PC-9 (cell line): ENCODE data around the gene NDUFS2. TPM values are rescaled to one million over a fixed set of nuclear protein-coding genes. Genes with fewer than 3 reads are reported as not detected.

Source experiments
- BruUV-seq: library from RNA; stranded (reverse); fragments of 400-500 nt; replicated peaks from 2 replicates; lab custom pipeline; 2021; lab: Mats Ljungman, UMichigan
- CTCF ChIA-PET: fragments of 300-600 bp; sonication (Branson Sonifier 250); formaldehyde crosslinking; loops from one replicate; lab custom pipeline; 2022; ENCODE audit warnings: antibody characterized with exemption; lab: Charles Lee
- POLR2A ChIA-PET: fragments of 300-600 bp; sonication (Branson Sonifier 250); formaldehyde crosslinking; loops from one replicate; lab custom pipeline; 2022; ENCODE audit warnings: antibody characterized with exemption; ENCODE audit not compliant: unreplicated experiment; lab: Charles Lee
- DNase-seq, 2 experiments: peaks; one replicate each; pipeline versions ENCODE4 v3.0.0 to v3.0.0-alpha.2; 2015 to 2022; ENCODE audit warnings: mixed read lengths in 1 of 2
- H2AFZ ChIP-seq: fragments of 200-600 bp; sonication (generic); 2 replicates; pipeline ENCODE4 v1.8.1; 2017; ENCODE audit warnings: antibody characterized with exemption
- H3F3A ChIP-seq: fragments of 200-600 bp; sonication (generic); 2 replicates; pipeline ENCODE4 v1.8.1; 2017; ENCODE audit warnings: antibody characterized with exemption, mild to moderate bottlenecking, low read depth; ENCODE audit not compliant: insufficient read depth
- H3K27ac ChIP-seq: fragments of 200-600 bp; sonication (generic); 2 replicates; pipeline ENCODE4 v1.6.1; 2016; ENCODE audit warnings: mixed run types
- H3K27me3 ChIP-seq: fragments of 200-600 bp; sonication (generic); 2 replicates; pipeline ENCODE4 v1.6.1; 2016; ENCODE audit warnings: low read depth, mixed run types; ENCODE audit not compliant: insufficient read depth
- H3K36me3 ChIP-seq: fragments of 200-600 bp; sonication (generic); 2 replicates; pipeline ENCODE4 v1.6.1; 2016; ENCODE audit warnings: low read depth, mixed run types
- H3K4me1 ChIP-seq: fragments of 200-600 bp; sonication (generic); replicated peaks from 2 replicates; pipeline ENCODE4 v1.6.1; 2016; ENCODE audit warnings: mixed run types; ENCODE audit not compliant: insufficient read depth
- H3K4me2 ChIP-seq: fragments of 200-600 bp; sonication (generic); 2 replicates; pipeline ENCODE4 v1.6.1; 2017; ENCODE audit warnings: mixed run types
- H3K4me3 ChIP-seq: fragments of 200-600 bp; sonication (generic); 2 replicates; pipeline ENCODE4 v1.6.1; 2016; ENCODE audit warnings: mixed run types
- H3K79me2 ChIP-seq: fragments of 200-600 bp; sonication (generic); 2 replicates; pipeline ENCODE4 v1.6.1; 2017; ENCODE audit warnings: low read depth, mixed run types
- H3K9me2 ChIP-seq: fragments of 200-600 bp; sonication (generic); 2 replicates; pipeline ENCODE4 v1.8.1; 2017; ENCODE audit warnings: mild to moderate bottlenecking; ENCODE audit not compliant: insufficient read depth
- H3K9me3 ChIP-seq: fragments of 200-600 bp; sonication (generic); 2 replicates; pipeline ENCODE4 v1.8.1; 2016; ENCODE audit warnings: low read depth; ENCODE audit not compliant: insufficient read depth
- H4K20me1 ChIP-seq: fragments of 200-600 bp; sonication (generic); 2 replicates; pipeline ENCODE4 v1.8.1; 2017; ENCODE audit not compliant: insufficient read depth
- EZH2 ChIP-seq: fragments of 200-600 bp; sonication (generic); IDR thresholded peaks from 2 replicates; pipeline ENCODE4 v1.8.0; 2017; ENCODE audit warnings: antibody characterized with exemption, low read depth
- intact Hi-C: fragments of 100-400 bp; cut with micrococcal nuclease; formaldehyde crosslinking; loops from one replicate; pipeline ENCODE4 v1.10.0; 2022; ENCODE audit not compliant: unreplicated experiment
- total RNA-seq: library from RNA; stranded (reverse); gene quantifications from 2 replicates; pipeline ENCODE4 v1.2.3, GENCODE V29; 2021
- TF ChIP-seq, protein P1 (sequence below): fragments of 200-600 bp; sonication (generic); conservative IDR thresholded peaks from 2 replicates; pipeline ENCODE4 v1.6.1; 2017; ENCODE audit warnings: mixed run types, antibody characterized with exemption, mild to moderate bottlenecking, moderate library complexity

The NDUFS2 gene
- total RNA-seq, 1 experiment from 2014 or later: 99.5 TPM

DNA sequence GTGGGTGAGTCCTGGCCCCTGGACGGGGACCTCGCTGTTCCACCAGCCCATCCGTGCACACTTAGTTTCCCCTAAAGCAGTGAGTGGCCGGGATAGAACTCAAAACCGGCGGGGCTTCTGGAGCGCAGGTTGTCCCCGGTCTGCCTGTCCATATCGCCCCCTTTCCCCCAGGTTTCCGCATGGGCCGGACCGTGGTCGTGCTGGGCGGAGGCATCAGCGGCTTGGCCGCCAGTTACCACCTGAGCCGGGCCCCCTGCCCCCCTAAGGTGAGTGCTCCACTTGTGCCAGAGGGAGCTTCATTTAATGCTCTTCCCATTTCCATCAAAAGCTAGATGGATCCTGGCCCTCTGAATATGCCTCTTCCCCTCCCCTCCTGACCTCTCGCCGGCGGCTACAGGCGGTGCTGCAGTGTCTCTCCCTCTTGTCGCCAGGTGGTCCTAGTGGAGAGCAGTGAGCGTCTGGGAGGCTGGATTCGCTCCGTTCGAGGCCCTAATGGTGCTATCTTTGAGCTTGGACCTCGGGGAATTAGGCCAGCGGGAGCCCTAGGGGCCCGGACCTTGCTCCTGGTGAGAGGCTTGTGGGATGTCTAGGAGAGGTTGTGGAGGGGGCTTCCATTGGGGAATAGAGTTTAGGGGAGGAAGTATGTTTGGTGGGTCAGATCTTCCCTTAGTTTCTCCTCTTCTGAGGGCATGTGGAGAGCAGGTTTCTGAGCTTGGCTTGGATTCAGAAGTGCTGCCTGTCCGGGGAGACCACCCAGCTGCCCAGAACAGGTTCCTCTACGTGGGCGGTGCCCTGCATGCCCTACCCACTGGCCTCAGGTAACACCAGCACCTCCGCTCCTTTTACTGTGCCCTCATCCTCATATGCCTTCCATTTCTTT is 35.3 kb upstream of the NDUFS2 start:
- intact Hi-C loops: loop anchor here (2.0 kb wide), 1 partner anchor 48 kb away; the partner anchor contains the start of genes NIT1 and PFDN2
- CTCF ChIA-PET: interaction anchor here (0.7 kb wide), 1 partner anchor 172 kb away, joined by 4 read pairs; no protein-coding TSS in a partner anchor
- H4K20me1 ChIP-seq: no peaks in the 10 kb centered on the region
- no peaks in the 10 kb centered on the region for H3K79me2 ChIP-seq
- H3K4me1 ChIP-seq: peaks cover 15% of the 10 kb centered on the region
- POLR2A ChIA-PET: interaction anchor here (0.7 to 1.2 kb wide), 2 partner anchors 13 to 146 kb away, joined by 5 to 15 read pairs; partner anchors contain the start of genes F11R and UFC1
- H3K4me2 ChIP-seq: peak overlapping the region; percentile 98
- peak overlapping the region; percentile 90 for H2AFZ ChIP-seq
- peaks cover 28% of the 10 kb centered on the region; the same call in 1 of the 2 replicates for H3F3A ChIP-seq
- H3K27ac ChIP-seq: no peak overlapping the region
- H3K9me3 ChIP-seq: no peaks in the 10 kb centered on the region
- BruUV-seq: TSS peak; percentile 9
- H3K36me3 ChIP-seq: no peaks in the 10 kb centered on the region; the same call in none of the 2 replicates
- H3K4me3 ChIP-seq: peak overlapping the region; percentile 72
- H3K9me2 ChIP-seq: no peaks in the 10 kb centered on the region
- H3K27me3 ChIP-seq: no peaks in the 10 kb centered on the region
- TF ChIP-seq, protein P1, sequence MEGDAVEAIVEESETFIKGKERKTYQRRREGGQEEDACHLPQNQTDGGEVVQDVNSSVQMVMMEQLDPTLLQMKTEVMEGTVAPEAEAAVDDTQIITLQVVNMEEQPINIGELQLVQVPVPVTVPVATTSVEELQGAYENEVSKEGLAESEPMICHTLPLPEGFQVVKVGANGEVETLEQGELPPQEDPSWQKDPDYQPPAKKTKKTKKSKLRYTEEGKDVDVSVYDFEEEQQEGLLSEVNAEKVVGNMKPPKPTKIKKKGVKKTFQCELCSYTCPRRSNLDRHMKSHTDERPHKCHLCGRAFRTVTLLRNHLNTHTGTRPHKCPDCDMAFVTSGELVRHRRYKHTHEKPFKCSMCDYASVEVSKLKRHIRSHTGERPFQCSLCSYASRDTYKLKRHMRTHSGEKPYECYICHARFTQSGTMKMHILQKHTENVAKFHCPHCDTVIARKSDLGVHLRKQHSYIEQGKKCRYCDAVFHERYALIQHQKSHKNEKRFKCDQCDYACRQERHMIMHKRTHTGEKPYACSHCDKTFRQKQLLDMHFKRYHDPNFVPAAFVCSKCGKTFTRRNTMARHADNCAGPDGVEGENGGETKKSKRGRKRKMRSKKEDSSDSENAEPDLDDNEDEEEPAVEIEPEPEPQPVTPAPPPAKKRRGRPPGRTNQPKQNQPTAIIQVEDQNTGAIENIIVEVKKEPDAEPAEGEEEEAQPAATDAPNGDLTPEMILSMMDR: no peak
- no peak for TF ChIP-seq EZH2
- peak in 1 of 2 experiments; percentile 22 for DNase-seq

DNA sequence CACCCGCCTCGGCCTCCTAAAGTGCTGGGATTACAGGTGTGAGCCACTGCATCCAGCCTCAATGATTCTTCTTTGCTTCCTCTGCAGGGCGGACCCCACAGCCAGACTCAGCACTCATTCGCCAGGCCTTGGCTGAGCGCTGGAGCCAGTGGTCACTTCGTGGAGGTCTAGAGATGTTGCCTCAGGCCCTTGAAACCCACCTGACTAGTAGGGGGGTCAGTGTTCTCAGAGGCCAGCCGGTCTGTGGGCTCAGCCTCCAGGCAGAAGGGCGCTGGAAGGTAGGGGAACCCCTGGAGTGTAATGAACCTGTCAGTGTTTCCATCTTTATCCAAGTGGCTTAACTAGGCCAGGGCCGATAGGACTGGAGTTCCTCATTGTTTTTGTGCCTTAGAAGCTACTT is 33.3 kb upstream of the NDUFS2 start:
- Histone ChIP-seq H3K79me2 (no peaks in the 10 kb centered on the region), H3K4me3 (no peak overlapping the region), H3K9me2 (no peaks in the 10 kb centered on the region), H3K27ac (no peak overlapping the region), H3K4me1 (peaks cover 15% of the 10 kb centered on the region), H3K9me3 (no peaks in the 10 kb centered on the region), H3K27me3 (no peaks in the 10 kb centered on the region), H3K36me3 (peaks cover 9% of the 10 kb centered on the region), H4K20me1 (no peaks in the 10 kb centered on the region), H2AFZ (no peak overlapping the region), H3F3A (peaks cover 26% of the 10 kb centered on the region; the same call in 1 of the 2 replicates), H3K4me2 (no peak overlapping the region)
- POLR2A ChIA-PET: no interaction called here
- TF ChIP-seq, protein P1: no peak
- TF ChIP-seq EZH2: no peak
- intact Hi-C loops: no loop called here
- CTCF ChIA-PET: interaction anchor here (0.6 kb wide), 1 partner anchor 72 kb away, joined by 8 read pairs; no protein-coding TSS in a partner anchor
- DNase-seq: no peak
- BruUV-seq: no TSS peak

DNA sequence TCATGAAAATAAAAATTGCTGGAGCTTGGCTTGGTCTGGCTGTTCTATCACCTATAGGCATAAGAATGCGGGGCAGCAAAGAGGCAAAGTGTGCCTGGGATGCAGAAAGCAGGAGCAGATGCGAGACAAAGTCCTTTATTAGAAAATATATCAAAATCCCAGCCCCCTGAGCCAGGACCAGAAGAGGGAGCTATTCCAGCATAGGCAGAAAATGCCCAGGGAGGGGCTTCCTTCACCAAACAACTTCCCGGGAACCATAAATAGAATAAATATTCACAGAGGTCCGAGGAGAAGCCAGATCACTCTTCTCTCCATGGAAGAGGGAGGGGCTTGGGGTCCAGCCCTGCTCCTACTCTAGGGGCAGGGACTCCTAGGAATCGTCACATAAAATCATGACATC is 31.0 kb upstream of the NDUFS2 start:
- no peak overlapping the region for H3K27ac ChIP-seq
- DNase-seq: no peak
- H3K9me3 ChIP-seq: no peaks in the 10 kb centered on the region
- H3K4me1 ChIP-seq: peaks cover 8% of the 10 kb centered on the region
- no peak overlapping the region for H3K4me2 ChIP-seq
- no TSS peak for BruUV-seq
- peaks cover 11% of the 10 kb centered on the region for H3K36me3 ChIP-seq
- ChIA-PET POLR2A (no interaction called here), CTCF (interaction anchor here (0.5 kb wide), 1 partner anchor 1142 kb away, joined by 4 read pairs; no protein-coding TSS in a partner anchor)
- H3K79me2 ChIP-seq: peaks cover 5% of the 10 kb centered on the region
- intact Hi-C loops: no loop called here
- no peak overlapping the region for H2AFZ ChIP-seq
- peaks cover 7% of the 10 kb centered on the region; the same call in 1 of the 2 replicates for H3F3A ChIP-seq
- H4K20me1 ChIP-seq: no peaks in the 10 kb centered on the region
- TF ChIP-seq, protein P1: peak; percentile 27; the same call in 1 of the 2 replicates
- TF ChIP-seq EZH2: no peak
- H3K9me2 ChIP-seq: no peaks in the 10 kb centered on the region
- no peaks in the 10 kb centered on the region for H3K27me3 ChIP-seq
- H3K4me3 ChIP-seq: no peak overlapping the region
